ENCODE measurements around the gene PIGR. TPM values are rescaled to one million over a fixed set of nuclear protein-coding genes. Genes with fewer than 3 reads are reported as not detected.
A peak's percentile ranks its signal among the peaks of the same experiment; 100 is the strongest.

PIGR gene
- total and polyA plus RNA-seq, 2 of the 4 experiments (the other 2 are of a cell fraction): not detected

- Histone ChIP-seq H3K79me1 (ENCODE audit: low read depth in 1 of 2, low read length in 2 of 2) (peaks cover 0 to 19% of the 10 kb centered on the region in 2 experiments; a peak in 2 of 4 replicates), H3K27me3 (ENCODE audit: control insufficient read depth, insufficient read depth, low read length) (no peaks in the 10 kb centered on the region), H3K27ac (ENCODE audit: insufficient read depth, low read length) (no peak overlapping the region), H2AFZ (replicated peaks; ENCODE audit: low read length, poor library complexity) (no peak overlapping the region), H4K20me1 (ENCODE audit: insufficient read depth, low read length) (no peaks in the 10 kb centered on the region), H3K4me1 (ENCODE audit: control insufficient read depth, insufficient read depth, low read length) (peaks cover 17% of the 10 kb centered on the region), H2BK20ac (ENCODE audit: low read depth, low read length) (peak overlapping the region; percentile 54), H3K9ac (ENCODE audit: low read depth, low read length) (no peak overlapping the region), H3K14ac (replicated peaks; ENCODE audit: low read depth, low read length) (0 out of 2 replicates have a peak overlapping the region, but pooled peaks have one; percentile 57), H3K23ac (ENCODE audit: low read depth, low read length) (no peak overlapping the region), H2BK15ac (ENCODE audit: low read depth, low read length) (0 out of 3 replicates have a peak overlapping the region, but pooled peaks have one; percentile 57), H3K56ac (ENCODE audit: extremely low read depth, insufficient read depth, low read length) (no peak overlapping the region), H4K8ac (ENCODE audit: low read depth in 2 of 2, low read length in 2 of 2) (no peak overlapping the region), H3K4me3 (ENCODE audit: insufficient read depth, low read depth, low read length) (no peak overlapping the region), H3K36me3 (ENCODE audit: control insufficient read depth, insufficient read depth, low read length) (no peaks in the 10 kb centered on the region), H2AK5ac (ENCODE audit: low read depth, low read length) (peak overlapping the region; percentile 83), H3K4me2 (ENCODE audit: low read depth, low read length) (no peak overlapping the region), H2BK120ac (ENCODE audit: low read depth, low read length) (peak overlapping the region; percentile 47; the same call in 1 of the 2 replicates), H3K9me3 (ENCODE audit: control insufficient read depth, insufficient read depth, low read length) (no peaks in the 10 kb centered on the region), H3K18ac (ENCODE audit: low read depth, low read length) (no peak overlapping the region), H3K4ac (ENCODE audit: low read depth, low read length) (peak overlapping the region; percentile 44), H4K5ac (ENCODE audit: low read depth, low read length) (no peak overlapping the region), H2BK5ac (ENCODE audit: low read depth, low read length, poor library complexity, severe bottlenecking) (no peak overlapping the region), H3K9me1 (ENCODE audit: insufficient read depth, low read length) (peaks cover 22% of the 10 kb centered on the region), H2AK9ac (replicated peaks; ENCODE audit: low read depth, low read length, poor library complexity) (no peak overlapping the region), H4K91ac (ENCODE audit: insufficient read depth, low read depth, low read length) (no peak overlapping the region)
- intact Hi-C loops (cut with micrococcal nuclease): no loop called here
- dilution Hi-C loops (cut with HindIII; ENCODE audit: low sequenced_read_pairs, unreplicated experiment): no loop called here
- POLR2A ChIA-PET (ENCODE audit: unreplicated experiment): no interaction called here
- CTCF ChIA-PET: no interaction called here
- TF ChIP-seq MAFK (IDR thresholded peaks at IDR 0.05; ENCODE audit: low read depth, low read length): no peak
- ATAC-seq (ENCODE audit: low read depth) (no peak), DNase-seq (no peak)
- no TSS peak for BruUV-seq (replicated peaks)
- WGBS, 2 experiments (ENCODE audit: extremely low coverage in 2 of 2, insufficient read length in 1 of 2): 100% methylated on average over 1 of the region's 1 CpG; no CpG with 5 or more reads in 1 of the 2 experiments
- in situ Hi-C loops (cut with MboI; ENCODE audit: low sequenced_read_pairs): no loop called here
These were observed 43.6 kb downstream of the PIGR start for GRCh38 chr1:206902702-206903101.

Measured in IMR-90 (cell line).